Hair follicular keratinocyte (primary cell): ENCODE results near the gene TGFBR2. TPM values are rescaled to one million over a fixed set of nuclear protein-coding genes. Genes with fewer than 3 reads are reported as not detected.

ENCODE experiments used
- total RNA-seq: library from RNA; depleted of rRNA; stranded (reverse); fragments of >200 nt; gene quantifications from 2 replicates; pipeline ENCODE4 v1.2.3, GENCODE V29; 2015

TGFBR2 gene
- 99.7 and 125 TPM in 2 replicates for total RNA-seq

GRCh38 chr3:30606301-30607031, at the start of gene TGFBR2:
TGFBR2 (plus strand) TSS chr3:30606601; CDS start chr3:30606884, 283 bp downstream.

